ENCODE results near the gene ALG9.

GRCh38 chr11:111814106-111814505 lies 57.3 kb downstream of the ALG9 start:
- TF ChIP-seq EZH2 (IDR thresholded peaks at IDR 0.05; ENCODE audit: borderline replicate concordance, control insufficient read depth, low read depth, low read length) (no peak), BRCA1 (IDR thresholded peaks at IDR 0.05; ENCODE audit: low read depth, low read length) (no peak), POLR2A (IDR thresholded peaks at IDR 0.05; ENCODE audit: low read depth, low read length) (no peak), SIN3A (IDR thresholded peaks at IDR 0.05; ENCODE audit: low read depth, low read length) (no peak), ZSCAN29 (IDR thresholded peaks at IDR 0.05) (no peak)

All from GM12878 (cell line).